Right atrium auricular region (tissue), 2 donors: ENCODE results near the gene DIP2B. TPM values are rescaled to one million over a fixed set of nuclear protein-coding genes. Genes with fewer than 3 reads are reported as not detected.

ENCODE experiments used
- DNase-seq: peaks from one replicate; pipeline ENCODE4 v3.0.0-alpha.2; 2019; ENCODE audit warnings: low spot score
- H3K27ac ChIP-seq, 2 donors: fragments of 200-600 bp; sonication (generic); 1 replicate in 1 of 2; 2 replicates in 1 of 2; pipeline ENCODE4 v1.5.1; 2016 to 2019
- H3K27me3 ChIP-seq, 2 donors: fragments of 200-600 bp; sonication (generic); one replicate each; pipeline versions ENCODE4 v1.5.1 to v1.6.0; 2017 to 2019
- H3K36me3 ChIP-seq: fragments of 200-600 bp; sonication (generic); one replicate; pipeline ENCODE4 v1.5.1; 2016
- H3K4me1 ChIP-seq, 2 donors: fragments of 200-600 bp; sonication (generic); one replicate each; pipeline versions ENCODE4 v1.5.1 to v1.6.0; 2017 to 2019
- H3K4me3 ChIP-seq, 2 donors: fragments of 200-600 bp; sonication (generic); 1 replicate in 1 of 2; 2 replicates in 1 of 2; pipeline ENCODE4 v1.5.1; 2017 to 2019; ENCODE audit warnings: mild to moderate bottlenecking in 1 of 2, moderate library complexity in 1 of 2
- H3K9me3 ChIP-seq, 2 donors: fragments of 200-600 bp; sonication (generic); one replicate each; pipeline ENCODE4 v1.5.1; 2019
- total RNA-seq, 2 donors: library from RNA; depleted of rRNA; stranded (reverse); fragments of >200 nt; gene quantifications; one replicate each; pipeline ENCODE4 v1.1.0, GENCODE V29; 2016
- TF ChIP-seq, protein P1 (sequence below), 2 donors: fragments of 200-600 bp; sonication (generic); IDR thresholded peaks; one replicate each; pipeline ENCODE4 v1.5.1; 2019; ENCODE audit warnings: antibody characterized with exemption in 2 of 2

Gene DIP2B
- total RNA-seq, 2 donors from 2014 or later, result 11.6 to 15.2 TPM

DNA sequence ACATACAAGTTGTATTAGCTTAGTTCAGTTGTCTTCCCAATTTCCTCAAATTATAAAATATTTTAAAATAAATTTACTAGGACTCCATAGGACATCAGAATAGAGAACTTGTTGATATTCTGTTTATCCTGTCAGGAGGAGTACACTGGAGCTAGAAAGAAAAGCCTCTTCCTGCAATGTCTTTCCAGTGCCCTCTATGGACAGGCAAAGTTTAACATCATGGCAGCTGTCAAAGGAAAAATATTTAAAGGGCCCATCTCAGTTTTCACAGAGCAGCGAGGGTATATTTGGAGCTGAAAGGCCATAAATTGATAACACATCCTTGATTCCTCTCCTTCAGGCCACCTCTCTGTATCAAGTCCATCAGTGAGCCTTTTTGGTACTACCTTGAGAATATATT, 19.0 kb downstream of the DIP2B start:
- Histone ChIP-seq H3K9me3 (no peaks in the 10 kb centered on the region), H3K36me3 (no peaks in the 10 kb centered on the region), H3K27me3 (no peaks in the 10 kb centered on the region), H3K27ac (no peak overlapping the region), H3K4me1 (peaks cover 0 to 12% of the 10 kb centered on the region in 2 donors), H3K4me3 (no peak overlapping the region)
- no peak for DNase-seq
- TF ChIP-seq, protein P1, sequence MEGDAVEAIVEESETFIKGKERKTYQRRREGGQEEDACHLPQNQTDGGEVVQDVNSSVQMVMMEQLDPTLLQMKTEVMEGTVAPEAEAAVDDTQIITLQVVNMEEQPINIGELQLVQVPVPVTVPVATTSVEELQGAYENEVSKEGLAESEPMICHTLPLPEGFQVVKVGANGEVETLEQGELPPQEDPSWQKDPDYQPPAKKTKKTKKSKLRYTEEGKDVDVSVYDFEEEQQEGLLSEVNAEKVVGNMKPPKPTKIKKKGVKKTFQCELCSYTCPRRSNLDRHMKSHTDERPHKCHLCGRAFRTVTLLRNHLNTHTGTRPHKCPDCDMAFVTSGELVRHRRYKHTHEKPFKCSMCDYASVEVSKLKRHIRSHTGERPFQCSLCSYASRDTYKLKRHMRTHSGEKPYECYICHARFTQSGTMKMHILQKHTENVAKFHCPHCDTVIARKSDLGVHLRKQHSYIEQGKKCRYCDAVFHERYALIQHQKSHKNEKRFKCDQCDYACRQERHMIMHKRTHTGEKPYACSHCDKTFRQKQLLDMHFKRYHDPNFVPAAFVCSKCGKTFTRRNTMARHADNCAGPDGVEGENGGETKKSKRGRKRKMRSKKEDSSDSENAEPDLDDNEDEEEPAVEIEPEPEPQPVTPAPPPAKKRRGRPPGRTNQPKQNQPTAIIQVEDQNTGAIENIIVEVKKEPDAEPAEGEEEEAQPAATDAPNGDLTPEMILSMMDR (IDR thresholded peaks at IDR 0.05), result no peak

DNA sequence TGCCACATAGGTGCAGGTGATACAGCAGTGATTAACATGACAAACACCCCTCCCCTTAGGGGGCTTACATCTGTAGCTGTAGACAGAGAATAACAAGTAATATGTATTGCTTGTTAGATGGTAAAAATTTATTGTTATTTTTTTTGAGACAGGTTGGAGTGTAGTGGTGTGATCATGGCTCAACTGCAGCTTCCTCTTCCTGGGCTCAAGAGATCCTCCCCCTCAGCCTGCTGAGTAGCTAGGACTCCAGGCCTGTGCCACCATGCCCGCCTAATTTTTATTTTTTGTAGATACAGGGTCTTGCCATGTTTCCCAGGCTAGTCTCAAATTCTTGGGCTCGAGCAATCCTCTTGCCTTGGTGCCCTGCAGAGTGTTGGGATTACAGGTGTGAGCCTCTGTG, 19.8 kb downstream of the DIP2B start:
- Histone ChIP-seq H3K27ac (no peak overlapping the region), H3K36me3 (no peaks in the 10 kb centered on the region), H3K4me1 (peaks cover 0 to 12% of the 10 kb centered on the region in 2 donors)

DNA sequence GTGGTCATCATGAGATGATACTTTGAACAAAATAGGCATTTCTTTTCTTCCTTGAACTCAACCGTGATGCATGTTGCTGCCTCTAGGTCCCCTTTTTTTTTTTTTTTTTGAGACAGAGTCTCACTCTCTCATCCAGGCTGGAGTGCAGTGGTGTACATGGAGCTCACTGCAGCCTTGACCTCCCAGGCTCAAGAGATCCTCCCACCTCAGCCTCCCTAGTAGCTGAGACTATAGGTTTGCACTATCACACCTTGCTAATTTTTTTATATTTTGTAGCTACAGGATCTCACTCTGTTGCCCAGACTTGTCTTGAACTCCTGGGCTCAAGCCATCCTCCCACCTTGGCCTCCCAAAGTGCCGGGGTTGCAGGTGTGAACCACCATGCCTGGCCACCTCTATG, 20.6 kb downstream of the DIP2B start:
- no peak overlapping the region for H3K27ac ChIP-seq

More for the DNA sequence above, 19.8 kb downstream of the DIP2B start:
- H3K9me3 ChIP-seq, result no peaks in the 10 kb centered on the region
- no peak overlapping the region for H3K4me3 ChIP-seq
- TF ChIP-seq, protein P1 (IDR thresholded peaks at IDR 0.05), result no peak
- H3K27me3 ChIP-seq, result no peaks in the 10 kb centered on the region
- no peak for DNase-seq

DNA sequence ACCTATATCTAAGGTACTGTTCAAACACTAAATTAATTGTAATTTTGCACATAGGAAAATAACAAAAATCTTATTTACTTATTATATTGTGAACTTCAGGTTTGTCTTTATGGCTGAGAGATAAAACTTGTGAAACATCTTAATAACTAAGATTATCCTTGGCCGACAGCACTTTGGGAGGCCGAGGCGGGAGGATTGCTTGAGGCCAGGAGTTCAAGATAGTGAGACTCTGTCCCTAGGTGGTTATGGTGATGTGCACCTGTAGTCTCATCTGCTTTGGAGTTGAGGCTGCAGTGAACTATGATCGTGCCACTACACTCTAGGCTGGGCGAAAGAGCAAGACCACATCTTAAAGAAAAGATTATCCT, 22.6 kb downstream of the DIP2B start:
- no peaks in the 10 kb centered on the region for H3K36me3 ChIP-seq
- H3K4me3 ChIP-seq, result no peak overlapping the region
- H3K27me3 ChIP-seq, result no peaks in the 10 kb centered on the region
- no peak for DNase-seq
- H3K27ac ChIP-seq, result no peak overlapping the region
- H3K4me1 ChIP-seq, result peaks cover 0 to 3% of the 10 kb centered on the region in 2 donors
- no peaks in the 10 kb centered on the region for H3K9me3 ChIP-seq
- TF ChIP-seq, protein P1 (IDR thresholded peaks at IDR 0.05), result no peak

More for the DNA sequence above, 20.6 kb downstream of the DIP2B start:
- TF ChIP-seq, protein P1 (IDR thresholded peaks at IDR 0.05), result no peak
- Histone ChIP-seq H3K9me3 (no peaks in the 10 kb centered on the region), H3K4me1 (peaks cover 0 to 12% of the 10 kb centered on the region in 2 donors), H3K36me3 (no peaks in the 10 kb centered on the region), H3K27me3 (no peaks in the 10 kb centered on the region), H3K4me3 (no peak overlapping the region)
- DNase-seq, result no peak

DNA sequence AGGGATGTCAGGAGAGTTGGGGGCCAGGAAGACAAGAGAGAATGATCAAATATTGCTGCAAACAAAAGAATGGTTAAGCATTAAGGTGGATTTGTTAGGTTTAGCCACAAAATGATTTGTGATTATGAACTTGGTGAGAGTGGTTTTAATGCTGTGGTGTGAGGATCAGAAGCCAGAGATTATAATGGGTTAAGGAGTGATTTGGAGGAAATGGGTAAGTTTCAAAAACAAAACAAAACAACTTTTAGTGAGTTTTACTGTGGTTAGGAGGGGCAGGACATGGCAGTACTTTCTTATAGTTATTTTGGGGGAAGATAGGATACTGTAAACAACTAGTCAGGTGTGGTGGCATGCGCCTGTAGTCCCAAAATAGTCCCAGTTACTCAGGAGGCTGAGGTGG, 24.0 kb downstream of the DIP2B start:
- no peak overlapping the region for H3K27ac ChIP-seq
- no peak overlapping the region for H3K4me3 ChIP-seq
- H3K4me1 ChIP-seq, result peaks cover 0 to 15% of the 10 kb centered on the region in 2 donors
- TF ChIP-seq, protein P1 (IDR thresholded peaks at IDR 0.05), result no peak
- no peaks in the 10 kb centered on the region for H3K9me3 ChIP-seq
- H3K27me3 ChIP-seq, result no peaks in the 10 kb centered on the region
- no peak for DNase-seq
- H3K36me3 ChIP-seq, result no peaks in the 10 kb centered on the region

DNA sequence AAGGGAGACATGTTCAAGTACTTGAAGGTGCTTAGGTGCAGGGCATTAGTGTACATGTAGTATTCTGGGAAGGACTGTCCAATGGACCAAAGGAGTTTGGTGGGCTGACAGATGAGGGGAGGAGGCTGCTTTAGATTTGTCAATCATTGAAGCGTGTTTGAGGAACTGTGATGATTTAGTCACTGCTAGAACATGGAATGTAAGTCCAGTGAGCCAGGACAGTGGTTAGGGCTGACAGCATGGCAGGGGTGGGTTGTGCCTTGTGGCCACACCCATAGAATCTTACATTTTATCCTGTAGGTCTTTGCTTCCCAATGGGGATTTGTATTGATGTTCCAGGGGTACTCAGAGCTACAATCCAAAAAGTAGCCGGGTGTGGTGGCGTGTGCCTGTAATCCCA, 24.6 kb downstream of the DIP2B start:
- DNase-seq, result no peak
- no peak overlapping the region for H3K4me3 ChIP-seq
- no peaks in the 10 kb centered on the region for H3K36me3 ChIP-seq
- TF ChIP-seq, protein P1 (IDR thresholded peaks at IDR 0.05), result no peak
- no peaks in the 10 kb centered on the region for H3K27me3 ChIP-seq
- H3K27ac ChIP-seq, result no peak overlapping the region
- H3K9me3 ChIP-seq, result no peaks in the 10 kb centered on the region
- peaks cover 0 to 15% of the 10 kb centered on the region in 2 donors for H3K4me1 ChIP-seq
